Measurements from ENCODE around the gene POLR1G.

POLR1G gene

DNA sequence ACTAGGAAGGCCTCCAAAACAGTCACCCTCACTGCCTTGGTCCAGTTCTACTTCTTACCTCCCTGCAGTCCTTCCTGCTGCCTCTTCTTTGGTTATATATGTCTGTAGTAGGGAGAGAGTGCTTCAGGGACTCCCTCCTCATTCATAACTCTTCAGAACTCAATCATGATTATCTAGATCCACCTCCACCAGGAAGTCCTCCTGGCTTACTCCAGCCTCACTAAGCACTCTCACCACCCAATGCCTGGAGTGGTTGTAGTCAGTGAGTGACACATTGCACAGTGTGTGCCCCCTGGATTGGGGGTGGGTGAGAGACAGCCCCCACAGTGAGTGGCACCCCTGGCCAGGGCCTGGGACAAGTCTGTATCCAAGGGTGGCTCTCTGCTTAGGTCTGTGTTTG lies 51.3 kb downstream of the POLR1G start:
- DNase-seq: no peak
- H3K27me3 ChIP-seq: no peaks in the 10 kb centered on the region; the same call in 1 of the 2 replicates
- no peak overlapping the region for H3K4me3 ChIP-seq (ENCODE audit: low read depth, low read length)
- peaks cover 7% of the 10 kb centered on the region for H3K4me1 ChIP-seq
- TF ChIP-seq, protein P1, sequence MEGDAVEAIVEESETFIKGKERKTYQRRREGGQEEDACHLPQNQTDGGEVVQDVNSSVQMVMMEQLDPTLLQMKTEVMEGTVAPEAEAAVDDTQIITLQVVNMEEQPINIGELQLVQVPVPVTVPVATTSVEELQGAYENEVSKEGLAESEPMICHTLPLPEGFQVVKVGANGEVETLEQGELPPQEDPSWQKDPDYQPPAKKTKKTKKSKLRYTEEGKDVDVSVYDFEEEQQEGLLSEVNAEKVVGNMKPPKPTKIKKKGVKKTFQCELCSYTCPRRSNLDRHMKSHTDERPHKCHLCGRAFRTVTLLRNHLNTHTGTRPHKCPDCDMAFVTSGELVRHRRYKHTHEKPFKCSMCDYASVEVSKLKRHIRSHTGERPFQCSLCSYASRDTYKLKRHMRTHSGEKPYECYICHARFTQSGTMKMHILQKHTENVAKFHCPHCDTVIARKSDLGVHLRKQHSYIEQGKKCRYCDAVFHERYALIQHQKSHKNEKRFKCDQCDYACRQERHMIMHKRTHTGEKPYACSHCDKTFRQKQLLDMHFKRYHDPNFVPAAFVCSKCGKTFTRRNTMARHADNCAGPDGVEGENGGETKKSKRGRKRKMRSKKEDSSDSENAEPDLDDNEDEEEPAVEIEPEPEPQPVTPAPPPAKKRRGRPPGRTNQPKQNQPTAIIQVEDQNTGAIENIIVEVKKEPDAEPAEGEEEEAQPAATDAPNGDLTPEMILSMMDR (IDR thresholded peaks at IDR 0.05; ENCODE audit: low read depth, low read length): no peak
- H3K36me3 ChIP-seq: no peaks in the 10 kb centered on the region
- H3K9me3 ChIP-seq: no peaks in the 10 kb centered on the region
